HepG2 (cell line): Measurements from ENCODE around the gene RNASE12. TPM values are rescaled to one million over a fixed set of nuclear protein-coding genes. Genes with fewer than 3 reads are reported as not detected.

ENCODE experiments used
- ARNT ChIP-seq: fragments of 450-650 bp; IDR thresholded peaks from 2 replicates; pipeline ENCODE4 v1.6.1; 2017
- ATAD3A ChIP-seq: sonication (generic); formaldehyde crosslinking; IDR thresholded peaks from 2 replicates; pipeline ENCODE4 v1.4.0; 2020; ENCODE audit warnings: missing genetic modification reagents
- CERS6 ChIP-seq: sonication (generic); formaldehyde crosslinking; IDR thresholded peaks from 2 replicates; pipeline ENCODE4 v1.5.0; 2020; ENCODE audit warnings: missing genetic modification reagents
- CSRNP2 ChIP-seq: sonication (generic); formaldehyde crosslinking; conservative IDR thresholded peaks from 2 replicates; pipeline ENCODE4 v1.8.0; 2022; ENCODE audit warnings: low read depth, missing genetic modification reagents
- ETV5 ChIP-seq: IDR thresholded peaks from 2 replicates; pipeline ENCODE4 v1.6.1; 2018; ENCODE audit warnings: missing biosample characterization, missing genetic modification reagents, inconsistent platforms, borderline replicate concordance
- FOXP1 ChIP-seq, 2 experiments: fragments of 450-650 bp in 1 of 2; IDR thresholded peaks; 2 replicates each; pipeline ENCODE4 v1.6.1; 2017 to 2018; ENCODE audit warnings: antibody characterized with exemption in 1 of 2
- HINFP ChIP-seq: sonication (generic); formaldehyde crosslinking; IDR thresholded peaks from 2 replicates; pipeline ENCODE4 v1.4.0; 2020; ENCODE audit warnings: low read depth, mild to moderate bottlenecking, missing genetic modification reagents
- HNRNPK ChIP-seq: fragments of 200-400 bp; formaldehyde crosslinking; IDR thresholded peaks from 2 replicates; pipeline ENCODE4 v1.6.1; 2018; ENCODE audit warnings: low read length, low read depth, moderate library complexity, mild to moderate bottlenecking; ENCODE audit not compliant: poor library complexity, severe bottlenecking
- MAFK ChIP-seq, 2 experiments: IDR thresholded peaks in 1 of 2; conservative IDR thresholded peaks in 1 of 2; 2 replicates each; pipeline ENCODE4 v1.6.1; 2011; ENCODE audit warnings: improper control_type of control experiment in 2 of 2, low read length in 2 of 2
- MXI1 ChIP-seq: IDR thresholded peaks from 3 replicates; pipeline ENCODE4 v1.6.1; 2012; ENCODE audit warnings: low read depth, low read length, inconsistent platforms, borderline replicate concordance
- NFIB ChIP-seq: sonication (generic); formaldehyde crosslinking; IDR thresholded peaks from 2 replicates; pipeline ENCODE4 v1.9.0; 2021; ENCODE audit warnings: missing genetic modification reagents, mild to moderate bottlenecking, borderline replicate concordance
- NFKBIZ ChIP-seq: IDR thresholded peaks from 2 replicates; pipeline ENCODE4 v1.6.1; 2018; ENCODE audit warnings: missing genetic modification reagents, missing compliant biosample characterization
- PCBP2 ChIP-seq: fragments of 200-400 bp; formaldehyde crosslinking; optimal IDR thresholded peaks from 2 replicates; pipeline ENCODE3; 2018; ENCODE audit warnings: low read length, low read depth; ENCODE audit not compliant: poor library complexity, severe bottlenecking
- SAFB2 ChIP-seq: sonication (generic); formaldehyde crosslinking; IDR thresholded peaks from 2 replicates; pipeline ENCODE4 v1.5.1; 2020; ENCODE audit warnings: missing genetic modification reagents, low read depth, mild to moderate bottlenecking, borderline replicate concordance
- THRA ChIP-seq: sonication (generic); formaldehyde crosslinking; IDR thresholded peaks from 2 replicates; pipeline ENCODE4 v1.4.0; 2020; ENCODE audit warnings: missing genetic modification reagents, borderline replicate concordance
- YY1 ChIP-seq: IDR thresholded peaks from 2 replicates; pipeline ENCODE4 v1.6.1; 2011; ENCODE audit warnings: low read length, low read depth, moderate library complexity, mild to moderate bottlenecking; ENCODE audit not compliant: insufficient read depth, insufficient replicate concordance
- ZBTB7A ChIP-seq: sonication (generic); formaldehyde crosslinking; IDR thresholded peaks from 2 replicates; pipeline ENCODE4 v1.8.0; 2022; ENCODE audit warnings: mild to moderate bottlenecking, missing genetic modification reagents
- ZFP1 ChIP-seq: IDR thresholded peaks from 2 replicates; pipeline ENCODE4 v1.6.1; 2016
- ZFP36L2 ChIP-seq: sonication (generic); formaldehyde crosslinking; IDR thresholded peaks from 2 replicates; pipeline ENCODE4 v1.4.0; 2020; ENCODE audit warnings: missing genetic modification reagents
- ZMYM4 ChIP-seq: sonication (generic); formaldehyde crosslinking; IDR thresholded peaks from 2 replicates; pipeline ENCODE4 v1.8.1; 2023; ENCODE audit warnings: mild to moderate bottlenecking, missing genetic modification reagents
- ZNF235 ChIP-seq: sonication (generic); formaldehyde crosslinking; IDR thresholded peaks from 2 replicates; pipeline ENCODE4 v1.8.1; 2023; ENCODE audit warnings: mild to moderate bottlenecking, missing genetic modification reagents, borderline replicate concordance
- ZNF451 ChIP-seq: sonication (generic); formaldehyde crosslinking; IDR thresholded peaks from 2 replicates; pipeline ENCODE4 v1.5.0; 2020; ENCODE audit warnings: mild to moderate bottlenecking, missing genetic modification reagents
- ZNF468 ChIP-seq: sonication (generic); formaldehyde crosslinking; IDR thresholded peaks from 2 replicates; pipeline ENCODE4 v1.8.0; 2022; ENCODE audit warnings: mild to moderate bottlenecking, moderate library complexity, missing genetic modification reagents
- ZNF788 ChIP-seq: sonication (generic); formaldehyde crosslinking; IDR thresholded peaks from 2 replicates; pipeline ENCODE4 v1.5.0; 2020; ENCODE audit warnings: mild to moderate bottlenecking, missing genetic modification reagents, borderline replicate concordance
- polyA plus RNA-seq, 8 experiments: library from polyadenylated mRNA; depleted of rRNA in 3 of 8; stranded (reverse) in 7 of 8; unstranded in 1 of 8; fragments of >200 nt; fragmentation: Illumina TruSeq in 4 of 8; extraction: Trizol in 4 of 8; gene quantifications; 2 replicates each; pipeline versions ENCODE4 v1.2.1 to v1.2.3, GENCODE V29; 2011 to 2016; ENCODE audit warnings: low read depth in 4 of 8, missing spikeins in 1 of 8, mixed read lengths in 1 of 8; ENCODE audit not compliant: insufficient read depth in 1 of 8
- total RNA-seq, 5 experiments: library from RNA; depleted of rRNA; stranded (reverse); fragments of >200 nt; fragmentation: Illumina TruSeq; extraction: Trizol; gene quantifications; 2 replicates each; pipeline ENCODE4 v1.2.3, GENCODE V29; 2016; ENCODE audit warnings: low read depth in 1 of 5

The RNASE12 gene
- total and polyA plus RNA-seq, 2 of the 13 experiments (the other 11 are each of a cell fraction or from before 2014, with no cell fraction given): not detected

GRCh38 chr14:20613094-20614037 lies 22.2 kb upstream of the RNASE12 start (continued):
- TF ChIP-seq CERS6 (CRISPR knock-in tag) (no peak), NFKBIZ (peak; percentile 94), ARNT (no peak), NFIB (CRISPR knock-in tag) (no peak), ZNF468 (CRISPR knock-in tag) (peak; percentile 93; the same call in 1 of the 2 replicates), HNRNPK (no peak), MXI1 (peak; percentile 74; the same call in 2 of the 3 replicates), FOXP1 (IDR thresholded peaks at IDR 0.05) (no peak), FOXP1 (CRISPR knock-in tag; IDR thresholded peaks at IDR 0.05) (peak; percentile 62), ATAD3A (CRISPR knock-in tag) (no peak; the same call in 1 of the 2 replicates), ZFP36L2 (CRISPR knock-in tag) (no peak), ZNF451 (CRISPR knock-in tag) (0 out of 2 replicates have a peak, but pooled peaks have one; percentile 28), ZNF788 (CRISPR knock-in tag) (peak; percentile 90; the same call in 1 of the 2 replicates), SAFB2 (no peak), THRA (CRISPR knock-in tag) (peak; percentile 22; the same call in 1 of the 2 replicates), PCBP2 (no peak), HINFP (CRISPR knock-in tag) (no peak), MAFK (conservative IDR thresholded peaks at IDR 0.05 in 1 of 2, IDR thresholded peaks at IDR 0.05 in 1 of 2; ENCODE audit: low read length in 2 of 2) (no peak), ZMYM4 (CRISPR knock-in tag) (peak; percentile 84), CSRNP2 (CRISPR knock-in tag) (no peak), ZBTB7A (no peak), YY1 (peak; percentile 8), ZFP1 (CRISPR knock-in tag) (no peak), ZNF235 (peak; percentile 44; the same call in 1 of the 2 replicates), ETV5 (no peak)
